Bronchial epithelial cell (primary cell): ENCODE data around the gene TYRO3. TPM values are rescaled to one million over a fixed set of nuclear protein-coding genes. Genes with fewer than 3 reads are reported as not detected.
A peak's percentile ranks its signal among the peaks of the same experiment; 100 is the strongest.

ENCODE experiments used
- DNase-seq: peaks from one replicate; pipeline ENCODE4 v3.0.0-alpha.2; 2010; ENCODE audit warnings: low read depth
- FAIRE-seq: peaks from 2 replicates; lab custom pipeline; 2011; peaks lifted over from hg19 to GRCh38; lab: Jason Lieb, UNC
- H3K27me3 ChIP-seq: 2 replicates; pipeline ENCODE4 v1.5.1; 2011; ENCODE audit warnings: low read length; ENCODE audit not compliant: control insufficient read depth, insufficient read depth
- H3K36me3 ChIP-seq: 2 replicates; pipeline ENCODE4 v1.5.1; 2011; ENCODE audit warnings: low read length; ENCODE audit not compliant: control insufficient read depth, insufficient read depth
- H3K4me3 ChIP-seq: 2 replicates; pipeline ENCODE4 v1.5.1; 2011; ENCODE audit warnings: mild to moderate bottlenecking, low read depth, low read length, control low read depth
- CTCF ChIP-seq: IDR thresholded peaks from 2 replicates; pipeline ENCODE4 v1.5.1; 2011; ENCODE audit warnings: mild to moderate bottlenecking, moderate library complexity, low read length, control low read depth, inconsistent platforms; ENCODE audit not compliant: insufficient read depth, severe bottlenecking
- total RNA-seq: library from RNA; depleted of rRNA; stranded (reverse); fragments of >200 nt; gene quantifications from 2 replicates; pipeline ENCODE4 v1.2.1, GENCODE V29; 2014

TYRO3 gene
- total RNA-seq, 1 donor from 2014 or later: 3.9 TPM

- FAIRE-seq (no peak), DNase-seq (no peak)
- TF ChIP-seq CTCF: no peak
These were observed 13.8 kb upstream of the TYRO3 start for GRCh38 chr15:41545218-41545617.

GRCh38 chr15:41546851-41547786 lies 11.9 kb upstream of the TYRO3 start:
- Histone ChIP-seq H3K4me3 (no peak overlapping the region), H3K36me3 (no peaks in the 10 kb centered on the region)
- no peak for FAIRE-seq

More at GRCh38 chr15:41545218-41545617, 13.8 kb upstream of the TYRO3 start:
- Histone ChIP-seq H3K27me3 (no peaks in the 10 kb centered on the region), H3K36me3 (no peaks in the 10 kb centered on the region), H3K4me3 (no peak overlapping the region)

GRCh38 chr15:41550066-41550775 lies 8.8 kb upstream of the TYRO3 start:
- Histone ChIP-seq H3K27me3 (no peaks in the 10 kb centered on the region), H3K4me3 (no peak overlapping the region), H3K36me3 (no peaks in the 10 kb centered on the region)
- FAIRE-seq (no peak), DNase-seq (no peak)
- TF ChIP-seq CTCF: no peak

More at GRCh38 chr15:41546851-41547786, 11.9 kb upstream of the TYRO3 start:
- no peaks in the 10 kb centered on the region for H3K27me3 ChIP-seq
- no peak for TF ChIP-seq CTCF
- DNase-seq: peak; percentile 60

- no peaks in the 10 kb centered on the region for H3K36me3 ChIP-seq
- FAIRE-seq: no peak
These were observed 5.3 kb upstream of the TYRO3 start for GRCh38 chr15:41553731-41554130.

GRCh38 chr15:41554343-41554742 lies 4.7 kb upstream of the TYRO3 start:
- DNase-seq (no peak), FAIRE-seq (no peak)
- Histone ChIP-seq H3K4me3 (no peak overlapping the region), H3K36me3 (no peaks in the 10 kb centered on the region), H3K27me3 (no peaks in the 10 kb centered on the region)
- no peak for TF ChIP-seq CTCF

More at GRCh38 chr15:41553731-41554130, 5.3 kb upstream of the TYRO3 start:
- Histone ChIP-seq H3K4me3 (no peak overlapping the region), H3K27me3 (no peaks in the 10 kb centered on the region)
- no peak for TF ChIP-seq CTCF
- DNase-seq: no peak
